KBM-7 (cell line): ENCODE data around the gene MATN3.

Experiments used
- DNase-seq: peaks from one replicate; pipeline ENCODE4 v3.0.0-alpha.2; 2015
- in situ Hi-C: fragments of 300-500 bp; cut with MboI; formaldehyde crosslinking; loops from 2 replicates; pipeline ENCODE4 v1.14.3; 2020; ENCODE audit warnings: low sequenced_read_pairs, low pct_unique_long_range_greater_than_20kb, mixed read lengths

Gene MATN3

GRCh38 chr2:20040489-20041172, 28.2 kb upstream of the MATN3 start:
- in situ Hi-C loops, result no loop called here
- no peak for DNase-seq

- in situ Hi-C loops, result no loop called here
- DNase-seq, result no peak
Observed at GRCh38 chr2:20037660-20038059, 25.2 kb upstream of the MATN3 start.

DNA sequence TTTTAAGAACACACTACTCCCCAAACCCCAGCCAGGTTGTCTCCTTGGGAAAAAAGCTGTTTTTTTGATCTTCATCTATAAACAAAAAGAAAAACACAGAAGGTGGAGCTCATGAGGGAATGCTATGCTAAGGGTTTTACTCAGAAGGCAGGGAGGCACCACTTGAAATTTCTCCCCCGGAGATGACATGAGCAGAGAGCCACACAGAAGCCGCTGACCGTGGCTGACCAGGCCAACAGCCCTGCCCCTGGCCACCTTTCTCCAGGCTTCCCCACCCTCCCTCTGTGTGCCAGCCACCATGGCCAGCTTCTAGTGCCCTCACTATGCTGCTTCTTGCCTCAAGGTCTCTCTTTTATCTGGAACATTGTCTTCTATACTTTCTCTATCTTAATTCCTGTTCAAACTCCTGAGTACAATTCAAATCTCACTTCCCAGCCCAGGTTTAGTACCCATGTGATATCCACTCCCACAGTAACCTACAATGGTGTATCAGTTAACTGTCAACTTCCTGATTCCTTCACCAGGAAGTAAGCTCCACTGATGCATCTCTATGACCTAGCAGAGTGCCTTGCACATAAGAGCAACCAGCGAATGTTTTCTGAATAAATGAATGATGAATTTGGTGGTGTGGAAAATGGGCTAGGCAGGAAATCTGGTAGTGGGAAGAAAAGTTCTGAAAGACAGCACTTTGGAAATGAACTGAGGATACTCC, 23.6 kb upstream of the MATN3 start:
- DNase-seq, result peak; percentile 82

GRCh38 chr2:20034821-20035220, 22.4 kb upstream of the MATN3 start:
- no peak for DNase-seq
- in situ Hi-C loops, result no loop called here

More for the DNA sequence above, 23.6 kb upstream of the MATN3 start:
- in situ Hi-C loops, result no loop called here

DNA sequence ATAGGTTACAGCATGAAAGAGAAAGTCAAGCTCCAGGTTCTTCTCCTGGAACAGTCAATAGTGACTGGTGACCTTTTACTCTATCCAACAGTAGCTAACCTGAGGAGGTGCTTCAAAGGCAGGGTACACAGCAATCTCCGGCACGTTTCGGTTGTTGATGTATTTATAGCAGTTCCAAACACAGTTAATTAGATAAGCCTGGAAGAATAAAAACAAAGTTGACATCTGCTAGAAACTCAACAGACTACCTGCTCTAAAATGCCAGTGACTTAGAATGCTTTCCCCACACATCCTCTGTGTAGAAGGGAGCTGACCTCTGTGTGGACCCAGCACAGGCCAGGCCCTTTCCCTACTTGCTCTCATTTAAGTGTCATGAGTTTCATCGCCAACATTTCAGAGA, 21.8 kb upstream of the MATN3 start:
- in situ Hi-C loops, result no loop called here
- no peak for DNase-seq

- DNase-seq, result no peak
- in situ Hi-C loops, result no loop called here
Observed at GRCh38 chr2:20033322-20033721, 20.9 kb upstream of the MATN3 start.

- in situ Hi-C loops, result no loop called here
- no peak for DNase-seq
Observed at GRCh38 chr2:20030224-20030623, 17.8 kb upstream of the MATN3 start.

- in situ Hi-C loops, result no loop called here
Observed at GRCh38 chr2:20027705-20028434, 15.4 kb upstream of the MATN3 start.

DNA sequence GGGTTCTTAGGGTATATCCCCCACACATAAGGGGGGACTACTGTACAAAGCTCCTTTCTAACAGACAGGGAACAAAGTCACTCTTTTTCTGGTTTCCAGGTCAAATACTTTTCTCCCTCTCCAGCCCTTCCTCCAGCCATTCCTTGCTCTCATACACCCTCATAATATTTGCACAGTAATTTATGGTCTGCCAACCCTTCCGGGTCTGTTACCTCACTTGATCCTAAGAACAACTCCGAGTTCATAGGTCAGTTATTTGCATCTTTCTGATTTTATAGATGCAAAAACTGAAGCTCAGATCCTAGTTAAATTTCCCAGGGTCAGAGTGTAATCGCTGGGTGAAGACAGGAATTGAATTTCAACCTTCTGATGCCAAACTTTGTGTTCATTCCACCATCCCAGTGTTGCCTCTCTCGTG, 14.8 kb upstream of the MATN3 start:
- no peak for DNase-seq
- in situ Hi-C loops, result no loop called here

More at GRCh38 chr2:20027705-20028434, 15.4 kb upstream of the MATN3 start:
- DNase-seq, result no peak

DNA sequence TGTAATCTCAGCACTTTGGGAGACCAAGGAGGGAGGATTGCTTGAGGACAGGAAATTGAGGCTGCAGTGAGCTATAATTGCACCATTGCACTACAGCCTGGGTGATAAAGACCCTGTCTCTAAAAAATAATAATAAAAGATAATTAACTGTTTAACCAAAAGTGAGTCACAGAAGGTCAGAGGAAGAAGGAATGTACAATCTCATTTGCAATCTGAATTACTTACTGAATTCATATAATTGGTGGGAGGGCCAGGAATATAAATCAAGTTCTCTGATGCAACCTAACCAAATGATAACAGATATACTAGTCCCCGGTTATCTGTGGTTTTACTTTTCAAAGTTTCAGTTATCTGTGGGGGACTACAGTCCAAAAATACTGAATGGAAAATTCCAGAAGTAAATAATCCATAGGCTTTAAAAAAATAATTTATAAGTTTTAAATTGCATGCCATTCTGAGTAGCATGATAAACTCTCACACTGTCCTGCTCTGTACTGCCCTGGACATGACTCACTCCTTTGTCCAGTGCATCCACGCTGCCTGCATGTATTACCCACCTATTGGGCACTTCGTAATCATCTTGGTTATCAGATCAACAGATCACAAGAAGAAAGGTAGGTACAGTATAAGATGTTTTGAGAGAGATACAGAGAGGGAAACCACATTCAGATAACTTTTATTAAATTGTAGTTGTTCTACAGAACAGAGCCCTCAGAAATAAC, 12.8 kb upstream of the MATN3 start:
- no peak for DNase-seq
- in situ Hi-C loops, result no loop called here

DNA sequence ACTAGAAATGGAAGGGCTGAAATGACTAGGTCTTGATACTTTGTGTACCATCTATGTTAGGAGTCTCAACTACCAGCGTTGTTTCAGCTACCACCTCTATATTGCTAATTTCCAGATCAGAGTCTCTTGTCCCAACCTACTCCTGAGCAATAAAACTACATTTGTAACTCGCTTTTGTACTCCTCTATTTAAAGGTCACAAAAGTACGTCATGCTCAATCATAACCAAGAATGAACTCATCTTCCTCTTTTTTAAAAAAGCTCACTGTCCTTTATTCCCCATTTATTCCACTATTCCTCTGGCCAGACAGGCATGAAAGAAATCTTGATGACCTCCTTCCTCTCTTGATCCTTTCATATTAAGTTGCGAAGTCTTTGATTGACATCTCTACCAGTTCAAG, 11.2 kb upstream of the MATN3 start:
- peak; percentile 28 for DNase-seq
- in situ Hi-C loops, result no loop called here

- in situ Hi-C loops, result no loop called here
- DNase-seq, result peak; percentile 29
Observed at GRCh38 chr2:20021405-20022009, 9.0 kb upstream of the MATN3 start.

- in situ Hi-C loops, result no loop called here
- no peak for DNase-seq
Observed at GRCh38 chr2:20019747-20020146, 7.3 kb upstream of the MATN3 start.

DNA sequence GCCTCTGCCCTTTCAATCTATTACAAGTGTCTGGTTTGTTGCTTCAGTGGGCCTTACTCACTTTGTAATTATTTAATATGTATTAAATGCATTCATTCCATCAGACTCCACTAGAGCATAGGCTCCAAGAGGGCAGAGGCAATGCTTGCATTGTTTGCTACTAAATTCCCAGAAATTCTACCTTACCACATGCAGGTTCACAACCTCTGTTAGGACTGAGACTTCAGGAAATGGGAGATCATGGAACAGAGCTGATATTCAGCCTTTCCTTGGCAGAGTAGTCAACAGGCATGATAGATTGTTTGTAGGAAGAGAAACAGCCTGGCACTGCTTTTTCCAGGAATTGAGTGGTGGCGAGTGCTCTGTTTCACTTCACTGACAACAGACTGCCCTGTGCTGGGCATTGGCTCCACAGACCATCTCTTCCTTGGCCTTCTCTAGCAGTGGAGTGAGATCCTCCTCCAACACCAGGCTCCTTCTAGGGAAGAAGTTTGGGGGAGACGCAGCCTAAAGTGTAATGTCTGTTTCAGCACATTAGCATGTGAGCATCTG, 6.2 kb upstream of the MATN3 start:
- in situ Hi-C loops, result no loop called here
- DNase-seq, result no peak

DNA sequence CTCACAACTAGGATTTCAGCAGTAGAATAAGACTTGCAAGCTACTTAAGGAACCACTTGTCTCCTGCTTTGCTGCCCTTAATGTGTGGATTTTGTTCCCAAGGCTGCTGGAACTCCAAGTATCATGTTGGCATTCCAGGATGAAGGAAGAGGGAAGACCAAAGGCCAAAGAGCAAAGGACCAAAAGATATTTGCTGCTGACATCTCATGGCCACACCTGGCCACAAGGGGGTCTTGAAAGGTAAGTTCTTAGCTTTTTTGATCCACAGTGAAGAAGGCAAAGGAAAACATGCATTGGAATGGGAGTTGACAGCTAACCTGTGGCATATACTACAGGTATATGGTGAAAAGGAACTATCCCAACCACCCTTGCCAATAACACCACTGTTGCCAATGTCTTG, 3.9 kb upstream of the MATN3 start:
- in situ Hi-C loops, result no loop called here
- no peak for DNase-seq

GRCh38 chr2:20015482-20016083, 3.1 kb upstream of the MATN3 start:
- in situ Hi-C loops, result no loop called here
- DNase-seq, result peak; percentile 65

DNA sequence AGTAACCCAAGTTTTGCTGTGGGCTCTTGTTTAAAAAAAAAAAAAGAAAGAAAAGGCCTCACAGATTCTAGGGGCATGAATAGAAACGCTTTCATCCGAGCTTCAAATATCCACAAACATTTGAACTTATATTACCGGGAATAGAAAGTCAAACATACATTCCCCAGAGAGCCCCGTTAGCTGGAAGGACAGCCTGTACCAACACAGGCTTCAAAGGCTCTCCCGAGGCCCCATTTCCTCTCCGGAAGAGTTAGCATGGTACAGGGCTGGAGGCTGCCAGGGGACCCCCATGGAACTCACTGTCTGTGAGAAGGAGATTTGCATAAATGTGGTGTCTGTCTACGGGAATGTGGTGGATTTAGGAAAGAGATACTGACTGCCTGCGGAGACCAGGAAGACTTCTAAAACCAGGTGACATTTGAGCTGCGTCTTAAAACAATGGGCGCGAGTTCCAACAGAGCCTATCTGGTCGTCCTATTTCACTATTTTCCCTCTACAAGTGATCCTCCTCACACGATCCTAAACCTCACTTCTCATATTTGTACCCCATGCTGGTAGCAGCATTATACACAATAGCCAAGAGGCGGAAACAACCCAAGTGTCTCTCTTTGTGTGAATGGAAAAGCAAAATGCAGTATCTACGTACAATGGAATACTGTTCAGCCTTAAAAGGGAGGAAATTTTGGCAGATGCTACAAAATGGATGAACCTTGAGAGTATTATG, 820 bp upstream of the MATN3 start:
- in situ Hi-C loops, result no loop called here
- no peak for DNase-seq

- in situ Hi-C loops, result no loop called here
- no peak for DNase-seq
Observed at GRCh38 chr2:20012032-20012281, 511 bp downstream of the MATN3 start.
